GM18867 (cell line): ENCODE measurements around the gene DPF1.
A peak's percentile ranks its signal among the peaks of the same experiment; 100 is the strongest.
"Not testable (repeated sequence)": the region's sequence is repeated elsewhere in the genome, so short reads cannot be mapped to it uniquely, and the experiment has no call there.

ENCODE experiments used
- ATAC-seq: cut with Tn5 transposase; IDR thresholded peaks from one replicate; pipeline ENCODE4 v1.9.1; 2021; ENCODE audit warnings: mild to moderate bottlenecking, moderate library complexity; ENCODE audit not compliant: unreplicated experiment

Gene DPF1

DNA sequence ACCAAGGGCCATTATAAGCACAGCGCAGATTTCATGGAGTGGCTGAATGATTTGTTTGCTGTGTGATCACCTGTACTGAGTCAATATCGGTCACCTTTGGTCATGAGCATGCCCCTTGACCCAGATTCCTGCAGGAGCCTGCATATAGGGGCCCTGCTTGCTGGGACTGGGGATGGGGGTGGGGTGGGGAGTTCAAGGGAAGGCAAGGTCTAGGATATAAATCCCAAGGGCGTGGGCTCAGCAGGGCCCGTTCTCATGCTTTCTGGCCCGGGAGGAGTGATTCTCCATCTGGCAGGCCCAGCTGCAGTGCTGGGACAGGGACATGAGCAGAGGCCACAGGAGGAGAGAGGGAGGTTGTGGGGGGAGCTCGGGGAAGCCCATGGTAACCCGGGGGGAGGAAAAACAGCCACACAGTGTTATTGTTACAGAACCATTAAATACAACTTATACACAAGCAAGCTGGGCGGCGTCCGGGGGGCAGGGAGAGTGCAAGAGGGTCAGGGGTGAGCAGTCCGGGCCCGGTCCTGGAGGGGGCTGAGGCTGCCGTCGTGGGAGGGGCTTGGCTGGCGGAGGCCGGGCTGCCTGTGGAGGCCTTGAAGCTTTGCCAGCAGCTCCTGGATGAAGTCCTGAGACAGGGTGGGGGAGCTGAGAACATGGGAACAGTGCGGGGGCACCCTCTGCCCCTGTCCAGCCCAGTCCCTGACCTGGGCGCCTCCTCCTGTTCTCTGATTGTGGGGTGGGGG is 27.0 kb upstream of the DPF1 start:
- no peak for ATAC-seq

- no peak for ATAC-seq
Observed at GRCh38 chr19:38250428-38250820, 26.4 kb upstream of the DPF1 start.

DNA sequence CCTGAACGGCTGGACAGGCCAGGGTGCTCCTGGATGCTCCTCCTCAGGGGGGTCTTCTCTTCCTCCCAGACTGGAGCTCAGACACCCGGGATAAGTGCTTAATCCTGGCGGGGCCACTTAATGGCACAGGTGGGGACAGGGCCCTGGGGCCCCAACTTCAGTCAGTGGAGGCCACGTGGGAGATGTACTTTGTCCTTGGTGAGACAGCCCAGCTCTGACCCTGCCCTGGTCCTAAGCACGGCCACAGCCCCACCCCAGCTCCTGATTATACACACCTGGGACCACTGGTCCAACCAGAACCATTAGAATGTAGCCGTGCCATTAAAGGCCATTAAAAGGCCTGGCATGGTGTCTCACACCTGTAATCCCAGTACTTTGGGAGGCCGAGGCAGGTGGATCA is 24.4 kb upstream of the DPF1 start:
- no peak for ATAC-seq

- ATAC-seq: no peak
Observed at GRCh38 chr19:38247734-38248268, 23.8 kb upstream of the DPF1 start.

DNA sequence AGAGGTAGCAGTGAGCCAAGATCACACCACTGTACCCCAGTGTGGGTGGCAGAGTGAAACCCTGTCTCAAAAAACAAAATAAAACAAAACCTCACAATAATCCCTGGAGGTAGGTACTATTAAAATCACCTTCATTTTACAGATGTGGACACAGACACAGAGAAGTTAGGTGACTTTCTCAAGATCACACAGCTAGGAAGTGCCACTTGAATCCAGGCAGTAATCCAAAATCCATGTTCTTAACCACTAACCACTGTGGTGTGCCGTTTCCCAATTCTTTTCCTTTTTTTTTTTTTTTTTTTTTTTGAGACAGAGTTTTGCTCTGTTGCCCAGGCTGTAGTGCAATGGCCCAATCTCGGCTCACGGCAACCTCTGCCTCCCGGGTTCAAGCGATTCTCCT is 23.1 kb upstream of the DPF1 start:
- no peak for ATAC-seq

DNA sequence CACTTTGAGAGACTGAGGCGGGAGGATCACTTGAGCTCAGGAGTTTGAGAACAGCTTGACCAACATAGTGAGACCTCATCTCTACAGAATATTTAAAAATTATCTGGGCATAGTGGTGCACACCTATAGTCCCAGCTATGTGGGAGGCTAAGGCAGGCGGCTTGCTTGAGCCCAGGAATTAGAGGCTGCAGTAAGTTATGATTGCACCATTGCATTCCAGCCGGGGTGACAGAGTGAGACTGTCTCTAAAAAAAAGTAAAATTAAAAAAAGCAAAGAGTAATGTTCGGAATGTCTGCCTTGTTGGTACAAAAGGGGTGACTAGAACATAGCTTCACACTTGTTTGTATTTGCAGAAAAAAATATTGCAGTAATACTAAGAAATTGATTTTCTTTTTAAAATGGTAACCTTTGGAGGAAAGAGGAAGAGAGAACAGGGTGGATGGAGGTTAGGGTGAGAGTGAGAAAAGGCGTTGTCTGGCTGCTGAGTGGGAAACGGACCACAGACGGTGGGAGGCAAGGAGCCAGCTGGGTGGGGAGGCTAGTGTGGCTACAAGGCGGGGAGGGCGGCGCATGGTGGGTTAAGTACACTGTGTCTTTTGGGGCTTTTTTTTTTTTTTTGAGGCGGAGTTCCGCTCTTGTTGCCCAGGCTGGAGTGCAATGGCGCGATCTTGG is 21.9 kb upstream of the DPF1 start:
- no peak for ATAC-seq

GRCh38 chr19:38243279-38243673 is 19.3 kb upstream of the DPF1 start:
- no peak for ATAC-seq

DNA sequence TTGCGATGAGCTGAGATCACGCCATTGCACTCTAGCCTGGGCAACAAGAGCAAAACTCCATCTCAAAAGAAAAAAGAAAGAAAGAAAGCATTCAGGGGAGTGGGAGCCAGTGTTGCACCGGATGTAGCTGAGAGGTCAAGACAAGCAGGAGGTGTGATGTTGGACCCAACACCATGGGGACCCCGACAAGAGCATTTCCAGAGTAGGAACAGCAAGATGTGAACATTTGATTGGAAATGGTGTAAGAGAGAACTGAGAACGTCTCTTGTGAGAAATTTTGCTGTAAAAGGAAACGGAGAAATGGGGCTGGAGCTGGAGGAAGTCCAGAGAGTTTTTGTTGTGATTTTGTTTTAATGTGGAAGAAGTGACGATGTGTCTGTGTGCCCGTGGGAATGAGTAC is 15.8 kb upstream of the DPF1 start:
- ATAC-seq: no peak

DNA sequence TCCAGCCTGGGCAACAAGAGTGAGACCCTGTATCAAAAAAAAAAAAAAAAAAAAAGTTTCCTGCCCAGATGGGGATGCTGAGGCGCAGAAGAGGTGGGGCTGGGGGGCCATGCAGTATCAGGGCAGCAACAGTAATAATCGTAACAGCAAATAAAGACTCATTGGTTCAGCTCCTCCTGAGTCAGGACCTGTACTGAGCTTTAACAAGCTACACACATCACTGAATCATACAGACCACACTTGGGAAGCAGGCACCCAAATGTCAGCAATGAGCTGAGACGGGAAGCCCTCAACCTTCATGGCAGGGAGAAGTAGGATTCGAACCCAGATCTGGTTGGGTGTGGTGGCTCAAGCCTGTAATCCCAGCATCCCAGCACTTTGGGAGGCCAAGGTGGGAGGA is 10.6 kb upstream of the DPF1 start:
- ATAC-seq: no peak

DNA sequence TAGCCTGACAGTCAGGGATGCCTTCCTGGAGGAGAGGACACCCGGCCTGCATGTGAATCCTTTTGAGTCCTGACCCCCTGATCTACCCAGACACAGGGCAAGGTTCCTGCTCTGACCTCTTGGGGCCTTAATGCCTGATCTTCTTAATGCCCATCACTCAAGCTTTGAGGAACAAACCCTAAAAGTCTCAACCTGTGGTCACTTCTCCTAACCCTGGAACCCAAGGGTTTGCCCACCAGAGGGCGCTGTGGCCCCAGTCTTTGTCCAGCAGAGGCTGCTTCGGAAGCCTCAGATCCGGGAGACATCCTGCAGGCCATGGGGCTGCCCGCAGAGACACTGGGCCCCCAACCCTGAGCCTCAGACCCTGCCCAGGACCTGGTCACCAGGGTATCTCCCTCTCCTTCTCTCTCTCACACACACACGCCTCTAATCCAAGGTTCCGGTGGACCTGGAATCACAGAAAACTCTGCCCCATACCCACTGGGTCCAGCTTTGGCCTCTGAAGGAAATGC is 9.8 kb upstream of the DPF1 start:
- ATAC-seq: no peak

GRCh38 chr19:38231918-38232317 is 7.9 kb upstream of the DPF1 start:
- no peak for ATAC-seq

DNA sequence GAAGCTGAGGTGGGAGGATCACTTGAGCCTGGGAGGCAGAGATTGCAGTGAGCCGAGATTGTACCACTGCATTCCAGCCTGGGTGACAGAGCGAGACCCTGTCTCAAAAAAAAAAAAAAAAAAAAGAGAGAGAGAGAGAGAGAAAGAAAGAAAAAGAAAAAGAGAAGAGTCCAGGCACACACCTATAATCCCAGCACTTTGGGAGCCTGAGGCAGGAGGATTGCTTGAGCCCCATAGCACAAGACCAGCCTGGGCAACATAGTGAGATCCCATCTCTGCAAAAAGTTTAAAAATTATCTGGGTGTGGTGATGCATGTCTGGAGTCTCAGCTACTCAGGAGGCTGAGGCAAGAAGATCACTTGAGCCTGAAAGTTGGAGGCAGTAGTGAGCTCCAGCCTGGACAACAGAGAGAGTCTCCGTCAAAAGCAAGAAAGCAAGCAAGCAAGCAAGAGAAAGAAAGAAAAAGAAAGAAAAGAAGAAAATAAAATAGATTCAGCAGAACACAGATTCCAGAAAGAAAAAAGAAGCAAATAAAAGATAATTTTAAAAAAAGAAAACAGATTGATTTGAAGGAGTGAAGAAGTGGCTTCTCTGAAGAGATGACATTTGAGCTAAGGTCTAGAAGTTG is 6.6 kb upstream of the DPF1 start:
- ATAC-seq: not testable (repeated sequence)

DNA sequence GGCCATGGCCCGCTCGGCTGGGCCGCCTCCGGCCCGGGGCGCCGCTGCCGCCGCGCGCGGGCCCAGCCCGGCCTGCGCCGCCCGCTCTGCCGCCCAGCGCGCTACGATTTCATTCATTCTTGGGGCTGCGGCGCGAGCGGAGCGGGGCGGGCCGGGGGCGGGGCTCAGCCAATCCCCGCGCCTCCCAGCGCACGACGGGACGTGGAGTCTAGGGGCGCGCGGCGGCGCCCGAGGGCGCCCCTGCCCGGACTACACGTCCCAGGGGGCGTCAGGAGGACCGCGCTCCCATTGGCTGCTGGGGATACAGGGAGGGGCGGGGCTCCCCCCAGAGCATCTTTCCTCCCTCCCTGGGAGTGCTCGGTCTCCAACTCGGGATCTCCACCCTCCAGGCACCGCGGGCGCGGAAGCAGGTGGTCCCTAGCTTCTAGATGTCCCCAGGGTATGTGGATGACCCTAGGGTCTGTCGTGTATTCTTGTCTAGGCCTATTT is 5.6 kb upstream of the DPF1 start:
- ATAC-seq: peak; percentile 77

DNA sequence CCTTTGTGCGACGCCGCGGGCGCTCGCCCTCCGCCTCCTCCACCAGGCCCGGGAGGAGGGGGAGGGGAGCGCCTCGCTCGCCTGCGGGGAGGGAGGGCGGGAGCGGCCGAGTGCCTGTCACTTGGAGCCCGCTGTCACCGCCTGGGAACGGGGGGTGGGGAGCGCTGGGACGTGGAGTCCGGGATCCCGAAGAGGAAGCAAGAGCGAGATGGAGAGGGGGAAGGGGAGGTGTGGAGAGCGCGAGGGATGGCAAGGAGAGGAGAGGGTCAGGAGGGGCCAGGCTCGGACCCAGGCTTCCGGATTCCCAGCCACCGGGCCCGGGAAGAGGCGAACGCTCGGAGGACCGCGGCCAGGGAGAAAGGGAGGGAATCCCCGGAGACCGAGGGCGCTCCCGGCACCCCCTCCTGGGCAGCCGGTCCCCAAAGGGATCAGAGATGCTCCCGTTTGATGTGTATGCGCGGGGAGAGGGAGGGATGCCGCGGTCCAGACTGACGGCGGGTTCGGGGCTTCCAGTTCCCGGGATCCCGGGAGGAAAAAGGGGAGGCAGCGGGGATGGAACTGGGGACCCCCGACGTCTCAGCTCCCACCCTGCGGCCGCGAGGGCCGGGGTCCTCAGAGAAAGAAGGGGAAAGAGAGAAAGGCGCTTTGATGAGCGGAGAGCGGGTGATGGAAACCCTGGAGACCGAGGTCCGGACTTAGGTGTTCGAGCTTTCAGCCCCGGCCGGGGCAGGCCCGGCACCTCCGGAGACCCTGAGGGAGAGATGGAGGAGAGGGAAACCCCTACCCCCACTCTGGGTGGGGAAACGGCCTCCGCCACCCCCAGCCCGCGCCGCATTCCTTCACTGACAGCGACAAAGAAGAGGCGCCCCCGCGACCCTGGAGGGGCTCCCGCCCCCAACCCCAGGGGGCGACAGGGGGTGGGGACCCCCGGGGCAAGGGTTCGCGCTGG is 4.7 kb upstream of the DPF1 start:
- ATAC-seq: no peak

DNA sequence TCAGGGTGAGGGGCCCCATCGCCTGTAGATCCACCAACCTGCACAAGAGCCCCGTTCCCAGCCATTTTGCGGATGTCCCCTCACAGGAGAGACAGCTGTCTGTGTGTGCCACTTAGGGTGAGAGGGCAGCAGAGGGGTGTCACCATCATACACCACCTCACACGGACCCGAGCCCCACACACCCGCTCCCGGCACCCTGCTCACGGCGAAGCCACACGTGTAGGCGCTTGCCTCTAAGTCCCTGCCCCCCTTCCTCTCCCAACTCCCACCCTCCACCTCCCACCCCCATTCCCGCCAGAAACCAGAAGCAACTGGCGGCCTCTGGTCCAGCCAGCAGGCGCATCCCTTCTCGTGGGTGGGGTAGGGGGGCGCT is 4.0 kb upstream of the DPF1 start:
- ATAC-seq: no peak

DNA sequence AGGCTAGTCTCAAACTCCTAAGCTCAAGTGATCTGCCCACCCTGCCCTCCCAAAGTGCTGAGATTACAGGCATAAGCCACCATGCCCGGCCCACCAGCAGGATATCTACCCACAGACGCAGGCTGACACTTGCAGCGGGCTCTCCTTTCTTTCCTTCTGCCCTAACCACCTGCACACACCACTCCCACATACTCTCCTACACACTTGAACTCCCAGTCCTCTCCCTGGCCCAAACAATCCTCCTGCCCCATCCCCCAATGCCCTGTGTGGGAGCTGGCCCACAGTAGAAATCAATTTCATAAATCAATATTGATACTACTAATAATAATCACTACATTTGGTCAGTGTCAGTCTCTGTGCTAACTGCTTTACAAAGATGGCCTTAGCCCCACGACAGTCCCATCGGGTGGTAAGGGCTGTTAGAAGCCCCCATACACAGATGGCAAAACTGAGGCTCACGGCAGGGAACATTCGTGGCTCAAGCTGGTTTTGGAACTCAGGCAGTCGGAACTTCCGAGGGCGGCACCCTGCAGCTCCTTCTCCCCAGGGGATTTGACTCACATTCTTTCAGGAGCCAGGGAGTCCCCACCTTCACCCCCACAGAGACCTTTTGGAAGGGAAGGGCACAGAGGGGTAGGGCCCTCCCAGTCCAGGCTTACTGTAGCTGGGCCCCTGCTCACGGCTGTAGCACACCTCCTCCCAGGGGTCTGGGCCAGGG is 3.4 kb upstream of the DPF1 start:
- ATAC-seq: no peak

GRCh38 chr19:38224863-38225218 is 819 bp upstream of the DPF1 start:
- ATAC-seq: not testable (repeated sequence)

- ATAC-seq: no peak
Observed at GRCh38 chr19:38223617-38224013, 407 bp downstream of the DPF1 start.

GRCh38 chr19:38223119-38223523 is 901 bp downstream of the DPF1 start:
- no peak for ATAC-seq
